ENCODE results near the gene DUSP22. TPM values are rescaled to one million over a fixed set of nuclear protein-coding genes. Genes with fewer than 3 reads are reported as not detected.

Gene DUSP22
- total RNA-seq, 1 experiment from 2014 or later = 19.2 TPM

DNA sequence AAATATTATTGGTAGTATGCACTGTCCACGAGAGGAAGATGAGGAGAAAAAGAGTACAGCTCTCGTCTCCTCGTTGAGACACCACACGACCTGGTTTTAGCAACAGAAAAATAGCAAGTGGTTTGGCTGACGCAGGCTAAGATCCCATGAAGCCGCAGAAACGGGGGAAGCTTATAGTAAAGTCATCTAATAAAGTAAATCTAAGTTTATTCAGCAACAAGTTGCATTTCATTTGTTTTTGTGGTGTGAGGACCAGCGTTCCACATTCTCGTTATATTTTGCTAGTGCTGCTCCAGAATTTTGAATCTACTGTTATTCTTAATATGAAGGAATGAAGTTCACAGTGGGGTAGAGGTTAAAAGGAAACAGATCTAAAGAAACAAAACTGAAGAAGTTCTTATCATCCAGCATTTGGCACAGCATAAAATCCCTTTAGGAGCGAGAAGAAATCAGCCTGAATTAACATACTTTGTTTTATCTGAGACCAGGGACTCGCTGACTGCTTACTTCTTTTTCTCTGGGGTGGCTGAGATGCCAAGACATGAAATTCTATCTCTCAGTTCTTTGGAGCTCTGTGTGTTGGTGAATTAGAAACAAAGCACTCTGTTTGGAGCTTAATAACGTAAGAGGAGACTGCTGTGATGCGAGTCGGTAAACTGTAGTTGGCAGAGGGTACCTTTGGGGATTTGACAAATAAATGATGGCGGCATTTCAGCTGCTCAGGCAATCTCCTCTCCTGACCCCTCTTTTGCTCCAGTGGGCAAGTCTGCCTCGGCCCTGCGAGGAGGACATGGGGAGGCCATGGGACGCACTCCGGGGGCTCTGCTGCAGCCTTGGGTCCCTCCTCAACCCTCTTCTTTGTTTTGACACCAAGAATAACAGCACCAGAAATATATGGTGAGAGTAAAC lies 74.4 kb downstream of the DUSP22 start:
- DNase-seq (ENCODE audit: low read depth, low spot score) (no peak), ATAC-seq (no peak)
- Histone ChIP-seq H3K27me3 (ENCODE audit: insufficient read depth, low read length) (no peaks in the 10 kb centered on the region), H3K9me3 (ENCODE audit: control insufficient read depth in 1 of 2, insufficient read depth in 1 of 2, low read depth in 1 of 2, low read length in 2 of 2) (peaks cover 14 to 32% of the 10 kb centered on the region in 2 experiments; a peak in 3 of 4 replicates), H3K4me2 (ENCODE audit: low read length) (no peak overlapping the region), H3K9ac (ENCODE audit: low read length) (no peak overlapping the region), H3K27ac (ENCODE audit: low read depth, low read length) (no peak overlapping the region), H3K36me3 (ENCODE audit: control insufficient read depth in 1 of 2, insufficient read depth in 2 of 2, low read length in 2 of 2) (no peaks in the 10 kb centered on the region), H3K79me2 (ENCODE audit: insufficient read depth, low read length) (no peaks in the 10 kb centered on the region), H3K4me1 (ENCODE audit: control insufficient read depth in 1 of 2, insufficient read depth in 2 of 2, low read length in 2 of 2) (no peaks in the 10 kb centered on the region), H3K4me3 (replicated peaks in 1 of 2; ENCODE audit: low read depth in 1 of 2, low read length in 2 of 2) (no peak overlapping the region), H3K9me2 (ENCODE audit: insufficient read depth) (no peaks in the 10 kb centered on the region), H4K20me1 (ENCODE audit: insufficient read depth) (no peaks in the 10 kb centered on the region), H2AFZ (ENCODE audit: low read depth, low read length, poor library complexity, severe bottlenecking) (no peak overlapping the region)
- intact Hi-C loops (cut with micrococcal nuclease) = no loop called here
- ChIA-PET CTCF (no interaction called here), POLR2A (no interaction called here), RAD21 (ENCODE audit: low non-redundant PET in 1 of 2, low total read pairs in 2 of 2, uncharacterized antibody in 2 of 2, unreplicated experiment in 2 of 2) (no interaction called here)
- BruUV-seq (replicated peaks) = no TSS peak
- TF ChIP-seq, protein P1, sequence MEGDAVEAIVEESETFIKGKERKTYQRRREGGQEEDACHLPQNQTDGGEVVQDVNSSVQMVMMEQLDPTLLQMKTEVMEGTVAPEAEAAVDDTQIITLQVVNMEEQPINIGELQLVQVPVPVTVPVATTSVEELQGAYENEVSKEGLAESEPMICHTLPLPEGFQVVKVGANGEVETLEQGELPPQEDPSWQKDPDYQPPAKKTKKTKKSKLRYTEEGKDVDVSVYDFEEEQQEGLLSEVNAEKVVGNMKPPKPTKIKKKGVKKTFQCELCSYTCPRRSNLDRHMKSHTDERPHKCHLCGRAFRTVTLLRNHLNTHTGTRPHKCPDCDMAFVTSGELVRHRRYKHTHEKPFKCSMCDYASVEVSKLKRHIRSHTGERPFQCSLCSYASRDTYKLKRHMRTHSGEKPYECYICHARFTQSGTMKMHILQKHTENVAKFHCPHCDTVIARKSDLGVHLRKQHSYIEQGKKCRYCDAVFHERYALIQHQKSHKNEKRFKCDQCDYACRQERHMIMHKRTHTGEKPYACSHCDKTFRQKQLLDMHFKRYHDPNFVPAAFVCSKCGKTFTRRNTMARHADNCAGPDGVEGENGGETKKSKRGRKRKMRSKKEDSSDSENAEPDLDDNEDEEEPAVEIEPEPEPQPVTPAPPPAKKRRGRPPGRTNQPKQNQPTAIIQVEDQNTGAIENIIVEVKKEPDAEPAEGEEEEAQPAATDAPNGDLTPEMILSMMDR (IDR thresholded peaks at IDR 0.05 in 2 of 3, conservative IDR thresholded peaks at IDR 0.05 in 1 of 3; ENCODE audit: borderline replicate concordance in 1 of 3, insufficient read depth in 1 of 3, low read depth in 2 of 3, low read length in 2 of 3) = no peak
- TF ChIP-seq JUND (IDR thresholded peaks at IDR 0.05) (no peak), POLR2A (IDR thresholded peaks at IDR 0.05; ENCODE audit: borderline replicate concordance, extremely low read depth, insufficient read depth, insufficient read length) (no peak)

DNA sequence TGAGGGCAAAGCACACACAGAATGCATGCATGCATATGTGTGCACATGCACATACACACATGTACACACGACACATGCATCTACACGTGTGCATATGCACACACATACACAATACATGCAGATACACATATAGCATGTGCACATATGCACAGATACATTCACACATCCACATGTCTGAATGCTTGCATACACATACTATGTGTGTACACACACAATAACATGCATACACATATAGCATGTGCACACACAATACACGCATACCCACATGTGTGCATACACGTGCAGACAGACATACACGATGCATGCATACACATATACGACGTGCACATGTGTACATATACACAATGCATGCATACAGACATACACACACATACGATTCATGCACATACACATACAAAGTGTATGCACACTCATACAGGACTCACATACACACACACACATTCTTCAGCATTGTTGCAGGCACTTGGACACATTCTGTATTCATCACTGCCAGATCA lies 75.1 kb downstream of the DUSP22 start:
- Histone ChIP-seq H3K9ac (ENCODE audit: low read length) (no peak overlapping the region), H3K4me1 (ENCODE audit: control insufficient read depth in 1 of 2, insufficient read depth in 2 of 2, low read length in 2 of 2) (no peaks in the 10 kb centered on the region), H3K4me3 (replicated peaks in 1 of 2; ENCODE audit: low read depth in 1 of 2, low read length in 2 of 2) (no peak overlapping the region), H3K36me3 (ENCODE audit: control insufficient read depth in 1 of 2, insufficient read depth in 2 of 2, low read length in 2 of 2) (no peaks in the 10 kb centered on the region), H3K9me3 (ENCODE audit: control insufficient read depth in 1 of 2, insufficient read depth in 1 of 2, low read depth in 1 of 2, low read length in 2 of 2) (peaks cover 14 to 31% of the 10 kb centered on the region in 2 experiments; a peak in 3 of 4 replicates), H3K79me2 (ENCODE audit: insufficient read depth, low read length) (no peaks in the 10 kb centered on the region), H3K27ac (ENCODE audit: low read depth, low read length) (no peak overlapping the region), H3K27me3 (ENCODE audit: insufficient read depth, low read length) (no peaks in the 10 kb centered on the region), H4K20me1 (ENCODE audit: insufficient read depth) (no peaks in the 10 kb centered on the region), H3K4me2 (ENCODE audit: low read length) (no peak overlapping the region), H2AFZ (ENCODE audit: low read depth, low read length, poor library complexity, severe bottlenecking) (no peak overlapping the region), H3K9me2 (ENCODE audit: insufficient read depth) (no peaks in the 10 kb centered on the region)
- intact Hi-C loops (cut with micrococcal nuclease) = no loop called here
- ChIA-PET RAD21 (ENCODE audit: low non-redundant PET in 1 of 2, low total read pairs in 2 of 2, uncharacterized antibody in 2 of 2, unreplicated experiment in 2 of 2) (no interaction called here), CTCF (no interaction called here), POLR2A (no interaction called here)
- ATAC-seq (no peak), DNase-seq (ENCODE audit: low read depth, low spot score) (no peak)
- no TSS peak for BruUV-seq (replicated peaks)
- TF ChIP-seq, protein P2, sequence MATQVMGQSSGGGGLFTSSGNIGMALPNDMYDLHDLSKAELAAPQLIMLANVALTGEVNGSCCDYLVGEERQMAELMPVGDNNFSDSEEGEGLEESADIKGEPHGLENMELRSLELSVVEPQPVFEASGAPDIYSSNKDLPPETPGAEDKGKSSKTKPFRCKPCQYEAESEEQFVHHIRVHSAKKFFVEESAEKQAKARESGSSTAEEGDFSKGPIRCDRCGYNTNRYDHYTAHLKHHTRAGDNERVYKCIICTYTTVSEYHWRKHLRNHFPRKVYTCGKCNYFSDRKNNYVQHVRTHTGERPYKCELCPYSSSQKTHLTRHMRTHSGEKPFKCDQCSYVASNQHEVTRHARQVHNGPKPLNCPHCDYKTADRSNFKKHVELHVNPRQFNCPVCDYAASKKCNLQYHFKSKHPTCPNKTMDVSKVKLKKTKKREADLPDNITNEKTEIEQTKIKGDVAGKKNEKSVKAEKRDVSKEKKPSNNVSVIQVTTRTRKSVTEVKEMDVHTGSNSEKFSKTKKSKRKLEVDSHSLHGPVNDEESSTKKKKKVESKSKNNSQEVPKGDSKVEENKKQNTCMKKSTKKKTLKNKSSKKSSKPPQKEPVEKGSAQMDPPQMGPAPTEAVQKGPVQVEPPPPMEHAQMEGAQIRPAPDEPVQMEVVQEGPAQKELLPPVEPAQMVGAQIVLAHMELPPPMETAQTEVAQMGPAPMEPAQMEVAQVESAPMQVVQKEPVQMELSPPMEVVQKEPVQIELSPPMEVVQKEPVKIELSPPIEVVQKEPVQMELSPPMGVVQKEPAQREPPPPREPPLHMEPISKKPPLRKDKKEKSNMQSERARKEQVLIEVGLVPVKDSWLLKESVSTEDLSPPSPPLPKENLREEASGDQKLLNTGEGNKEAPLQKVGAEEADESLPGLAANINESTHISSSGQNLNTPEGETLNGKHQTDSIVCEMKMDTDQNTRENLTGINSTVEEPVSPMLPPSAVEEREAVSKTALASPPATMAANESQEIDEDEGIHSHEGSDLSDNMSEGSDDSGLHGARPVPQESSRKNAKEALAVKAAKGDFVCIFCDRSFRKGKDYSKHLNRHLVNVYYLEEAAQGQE (IDR thresholded peaks at IDR 0.05; ENCODE audit: low read depth) = no peak
- TF ChIP-seq SRF (IDR thresholded peaks at IDR 0.05; ENCODE audit: low read depth) = no peak
- no peak for TF ChIP-seq SP1 (IDR thresholded peaks at IDR 0.05; ENCODE audit: low read depth)
- no peak for TF ChIP-seq CBX3 (IDR thresholded peaks at IDR 0.05; ENCODE audit: low read depth)
- TF ChIP-seq, protein P3, sequence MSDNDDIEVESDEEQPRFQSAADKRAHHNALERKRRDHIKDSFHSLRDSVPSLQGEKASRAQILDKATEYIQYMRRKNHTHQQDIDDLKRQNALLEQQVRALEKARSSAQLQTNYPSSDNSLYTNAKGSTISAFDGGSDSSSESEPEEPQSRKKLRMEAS (IDR thresholded peaks at IDR 0.05) = no peak
- no peak for TF ChIP-seq YY1 (IDR thresholded peaks at IDR 0.05; ENCODE audit: extremely low read depth, insufficient replicate concordance, low read depth, low read length)
